ENCODE data around the gene PPID.

DNA sequence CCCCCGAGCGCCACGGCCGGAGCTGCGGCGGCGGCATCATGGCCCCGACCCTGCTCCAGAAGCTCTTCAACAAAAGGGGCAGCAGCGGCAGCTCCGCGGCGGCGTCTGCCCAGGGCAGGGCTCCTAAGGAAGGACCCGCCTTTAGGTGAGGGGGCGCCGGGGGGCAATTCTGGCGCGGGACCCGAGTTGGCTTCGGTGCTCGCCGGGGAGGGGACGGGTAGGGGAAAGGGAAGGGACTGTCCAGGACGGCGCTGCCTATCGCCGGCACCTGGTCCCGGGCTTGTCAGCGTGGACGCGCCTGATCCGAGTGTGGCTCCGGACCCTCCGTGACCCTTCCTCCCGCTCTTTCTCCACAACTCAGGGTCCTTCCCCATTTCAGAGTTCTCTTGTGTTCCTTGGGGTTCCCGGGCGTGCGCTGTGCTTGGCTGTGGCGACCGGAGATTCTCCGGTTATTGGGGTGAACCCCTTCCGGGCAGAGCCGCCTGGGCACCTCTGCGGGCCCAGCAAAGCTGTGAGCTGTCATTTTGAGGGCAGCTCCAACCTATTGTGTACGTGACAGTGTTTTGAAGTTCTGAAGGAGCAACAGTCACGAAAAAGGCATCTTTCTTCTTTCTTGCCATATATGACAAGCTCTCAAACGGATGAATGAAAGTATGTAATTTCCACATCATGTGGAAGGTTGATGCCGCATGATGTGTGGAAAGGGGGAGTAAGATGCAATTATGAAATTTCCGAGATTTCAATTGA is 46.2 kb upstream of the PPID start:
- TF ChIP-seq, protein P1, sequence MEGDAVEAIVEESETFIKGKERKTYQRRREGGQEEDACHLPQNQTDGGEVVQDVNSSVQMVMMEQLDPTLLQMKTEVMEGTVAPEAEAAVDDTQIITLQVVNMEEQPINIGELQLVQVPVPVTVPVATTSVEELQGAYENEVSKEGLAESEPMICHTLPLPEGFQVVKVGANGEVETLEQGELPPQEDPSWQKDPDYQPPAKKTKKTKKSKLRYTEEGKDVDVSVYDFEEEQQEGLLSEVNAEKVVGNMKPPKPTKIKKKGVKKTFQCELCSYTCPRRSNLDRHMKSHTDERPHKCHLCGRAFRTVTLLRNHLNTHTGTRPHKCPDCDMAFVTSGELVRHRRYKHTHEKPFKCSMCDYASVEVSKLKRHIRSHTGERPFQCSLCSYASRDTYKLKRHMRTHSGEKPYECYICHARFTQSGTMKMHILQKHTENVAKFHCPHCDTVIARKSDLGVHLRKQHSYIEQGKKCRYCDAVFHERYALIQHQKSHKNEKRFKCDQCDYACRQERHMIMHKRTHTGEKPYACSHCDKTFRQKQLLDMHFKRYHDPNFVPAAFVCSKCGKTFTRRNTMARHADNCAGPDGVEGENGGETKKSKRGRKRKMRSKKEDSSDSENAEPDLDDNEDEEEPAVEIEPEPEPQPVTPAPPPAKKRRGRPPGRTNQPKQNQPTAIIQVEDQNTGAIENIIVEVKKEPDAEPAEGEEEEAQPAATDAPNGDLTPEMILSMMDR (conservative IDR thresholded peaks at IDR 0.05; ENCODE audit: low read depth, low read length): no peak
- no peak for TF ChIP-seq EZH2 (IDR thresholded peaks at IDR 0.05; ENCODE audit: borderline replicate concordance, low read depth, low read length, poor library complexity, severe bottlenecking)

All from A673 (cell line).